Measurements from ENCODE around the gene SWI5. TPM values are rescaled to one million over a fixed set of nuclear protein-coding genes. Genes with fewer than 3 reads are reported as not detected.

Gene SWI5
- total and polyA plus RNA-seq, 4 donors = 14.1 to 41.2 (median 25.1) TPM

- Histone ChIP-seq H3K36me3 (ENCODE audit: control insufficient read depth, insufficient read depth, low read length) (peaks cover 86% of the 10 kb centered on the region), H3K27ac (ENCODE audit: low read depth, low read length) (peak overlapping the region; percentile 93), H3K4me1 (ENCODE audit: control insufficient read depth, insufficient read depth, low read length) (peaks cover 49% of the 10 kb centered on the region), H3K9me3 (ENCODE audit: control insufficient read depth, insufficient read depth, low read length) (no peaks in the 10 kb centered on the region), H3K27me3 (ENCODE audit: control insufficient read depth, insufficient read depth, low read length) (no peaks in the 10 kb centered on the region), H3K4me3 (ENCODE audit: low read depth, low read length) (no peak overlapping the region)
- peak in 1 of 6 donors; percentile 46 for DNase-seq (ENCODE audit: low read depth in 4 of 6, low spot score in 6 of 6)
- WGBS (ENCODE audit: insufficient coverage) = 63% methylated on average over 10 of the region's 13 CpGs
These were observed 32.7 kb upstream of the SWI5 start for GRCh38 chr9:128243215-128244018.

- no peak for DNase-seq (ENCODE audit: low read depth in 4 of 6, low spot score in 6 of 6)
- peak overlapping the region; percentile 57 for H3K4me3 ChIP-seq (ENCODE audit: low read depth, low read length)
- no peaks in the 10 kb centered on the region for H3K9me3 ChIP-seq (ENCODE audit: control insufficient read depth, insufficient read depth, low read length)
- WGBS (ENCODE audit: insufficient coverage) = 63% methylated on average over 10 of the region's 13 CpGs
- peak overlapping the region; percentile 93 for H3K27ac ChIP-seq (ENCODE audit: low read depth, low read length)
- peaks cover 49% of the 10 kb centered on the region for H3K4me1 ChIP-seq (ENCODE audit: control insufficient read depth, insufficient read depth, low read length)
- no peaks in the 10 kb centered on the region for H3K27me3 ChIP-seq (ENCODE audit: control insufficient read depth, insufficient read depth, low read length)
- peaks cover 86% of the 10 kb centered on the region for H3K36me3 ChIP-seq (ENCODE audit: control insufficient read depth, insufficient read depth, low read length)
These were observed 31.8 kb upstream of the SWI5 start for GRCh38 chr9:128244091-128244836.

GRCh38 chr9:128244837-128245231 lies 31.2 kb upstream of the SWI5 start:
- DNase-seq (ENCODE audit: low read depth in 4 of 6, low spot score in 6 of 6) = peak in 3 of 6 donors; percentile 19 to 83 (median 45)
- peak overlapping the region; percentile 57 for H3K4me3 ChIP-seq (ENCODE audit: low read depth, low read length)
- H3K9me3 ChIP-seq (ENCODE audit: control insufficient read depth, insufficient read depth, low read length) = no peaks in the 10 kb centered on the region
- WGBS (ENCODE audit: insufficient coverage) = 20% methylated on average over 1 of the region's 18 CpGs
- H3K4me1 ChIP-seq (ENCODE audit: control insufficient read depth, insufficient read depth, low read length) = peaks cover 49% of the 10 kb centered on the region
- peaks cover 86% of the 10 kb centered on the region for H3K36me3 ChIP-seq (ENCODE audit: control insufficient read depth, insufficient read depth, low read length)
- H3K27ac ChIP-seq (ENCODE audit: low read depth, low read length) = peak overlapping the region; percentile 93
- no peaks in the 10 kb centered on the region for H3K27me3 ChIP-seq (ENCODE audit: control insufficient read depth, insufficient read depth, low read length)

- 48% methylated on average over 11 of the region's 13 CpGs for WGBS (ENCODE audit: insufficient coverage)
- DNase-seq (ENCODE audit: low read depth in 4 of 6, low spot score in 6 of 6) = peak in 1 of 6 donors; percentile 64
- H3K4me1 ChIP-seq (ENCODE audit: control insufficient read depth, insufficient read depth, low read length) = peaks cover 49% of the 10 kb centered on the region
- peak overlapping the region; percentile 86 for H3K27ac ChIP-seq (ENCODE audit: low read depth, low read length)
- no peaks in the 10 kb centered on the region for H3K27me3 ChIP-seq (ENCODE audit: control insufficient read depth, insufficient read depth, low read length)
- no peak overlapping the region for H3K4me3 ChIP-seq (ENCODE audit: low read depth, low read length)
- H3K36me3 ChIP-seq (ENCODE audit: control insufficient read depth, insufficient read depth, low read length) = peaks cover 85% of the 10 kb centered on the region
- H3K9me3 ChIP-seq (ENCODE audit: control insufficient read depth, insufficient read depth, low read length) = no peaks in the 10 kb centered on the region
These were observed 30.5 kb upstream of the SWI5 start for GRCh38 chr9:128245421-128246151.

GRCh38 chr9:128246471-128246870 lies 29.6 kb upstream of the SWI5 start:
- DNase-seq (ENCODE audit: low read depth in 4 of 6, low spot score in 6 of 6) = no peak
- H3K27me3 ChIP-seq (ENCODE audit: control insufficient read depth, insufficient read depth, low read length) = no peaks in the 10 kb centered on the region
- no peaks in the 10 kb centered on the region for H3K9me3 ChIP-seq (ENCODE audit: control insufficient read depth, insufficient read depth, low read length)
- H3K36me3 ChIP-seq (ENCODE audit: control insufficient read depth, insufficient read depth, low read length) = peaks cover 85% of the 10 kb centered on the region
- H3K27ac ChIP-seq (ENCODE audit: low read depth, low read length) = peak overlapping the region; percentile 86
- 61% methylated on average over 2 of the region's 2 CpGs for WGBS (ENCODE audit: insufficient coverage)
- peaks cover 53% of the 10 kb centered on the region for H3K4me1 ChIP-seq (ENCODE audit: control insufficient read depth, insufficient read depth, low read length)
- H3K4me3 ChIP-seq (ENCODE audit: low read depth, low read length) = no peak overlapping the region

GRCh38 chr9:128247226-128247803 lies 28.8 kb upstream of the SWI5 start:
- H3K4me3 ChIP-seq (ENCODE audit: low read depth, low read length) = no peak overlapping the region
- peaks cover 88% of the 10 kb centered on the region for H3K36me3 ChIP-seq (ENCODE audit: control insufficient read depth, insufficient read depth, low read length)
- no peaks in the 10 kb centered on the region for H3K27me3 ChIP-seq (ENCODE audit: control insufficient read depth, insufficient read depth, low read length)
- WGBS (ENCODE audit: insufficient coverage) = 76% methylated on average over 3 of the region's 5 CpGs
- peaks cover 52% of the 10 kb centered on the region for H3K4me1 ChIP-seq (ENCODE audit: control insufficient read depth, insufficient read depth, low read length)
- H3K9me3 ChIP-seq (ENCODE audit: control insufficient read depth, insufficient read depth, low read length) = no peaks in the 10 kb centered on the region
- DNase-seq (ENCODE audit: low read depth in 4 of 6, low spot score in 6 of 6) = no peak
- no peak overlapping the region for H3K27ac ChIP-seq (ENCODE audit: low read depth, low read length)

GRCh38 chr9:128249558-128249907 lies 26.5 kb upstream of the SWI5 start:
- no peak for DNase-seq (ENCODE audit: low read depth in 4 of 6, low spot score in 6 of 6)
- no peak overlapping the region for H3K27ac ChIP-seq (ENCODE audit: low read depth, low read length)
- peaks cover 34% of the 10 kb centered on the region for H3K4me1 ChIP-seq (ENCODE audit: control insufficient read depth, insufficient read depth, low read length)
- no peak overlapping the region for H3K4me3 ChIP-seq (ENCODE audit: low read depth, low read length)
- no peaks in the 10 kb centered on the region for H3K27me3 ChIP-seq (ENCODE audit: control insufficient read depth, insufficient read depth, low read length)
- 87% methylated on average over 7 of the region's 8 CpGs for WGBS (ENCODE audit: insufficient coverage)
- peaks cover 88% of the 10 kb centered on the region for H3K36me3 ChIP-seq (ENCODE audit: control insufficient read depth, insufficient read depth, low read length)
- no peaks in the 10 kb centered on the region for H3K9me3 ChIP-seq (ENCODE audit: control insufficient read depth, insufficient read depth, low read length)

- DNase-seq (ENCODE audit: low read depth in 4 of 6, low spot score in 6 of 6) = peak in 2 of 6 donors; percentile 71 to 72
- Histone ChIP-seq H3K4me1 (ENCODE audit: control insufficient read depth, insufficient read depth, low read length) (peaks cover 33% of the 10 kb centered on the region), H3K27ac (ENCODE audit: low read depth, low read length) (no peak overlapping the region), H3K36me3 (ENCODE audit: control insufficient read depth, insufficient read depth, low read length) (peaks cover 89% of the 10 kb centered on the region), H3K9me3 (ENCODE audit: control insufficient read depth, insufficient read depth, low read length) (no peaks in the 10 kb centered on the region), H3K4me3 (ENCODE audit: low read depth, low read length) (peak overlapping the region; percentile 35), H3K27me3 (ENCODE audit: control insufficient read depth, insufficient read depth, low read length) (no peaks in the 10 kb centered on the region)
- WGBS (ENCODE audit: insufficient coverage) = 21% methylated on average over 78 of the region's 81 CpGs
These were observed 25.9 kb upstream of the SWI5 start for GRCh38 chr9:128249908-128250838.
